BJ (cell line): ENCODE data around the gene POU2F1. TPM values are rescaled to one million over a fixed set of nuclear protein-coding genes. Genes with fewer than 3 reads are reported as not detected.

Experiments
- CTCF ChIA-PET: fragments of 350-600 bp; formaldehyde crosslinking; extraction: SDS; loops from one replicate; lab custom pipeline; 2021; ENCODE audit warnings: antibody characterized with exemption, inconsistent platforms; lab: Yijun Ruan, JAX
- POLR2A ChIA-PET: fragments of 300-600 bp; sonication (Branson Sonifier 250); formaldehyde crosslinking; extraction: SDS; loops from one replicate; lab custom pipeline; 2021; ENCODE audit warnings: antibody characterized with exemption; lab: Charles Lee
- DNase-seq: peaks from one replicate; pipeline ENCODE4 v3.0.0-alpha.2; 2011; ENCODE audit warnings: low read depth
- H3K27me3 ChIP-seq: 2 replicates; pipeline ENCODE4 v1.6.0; 2011; ENCODE audit warnings: low read length; ENCODE audit not compliant: control insufficient read depth, insufficient read depth
- H3K36me3 ChIP-seq: 2 replicates; pipeline ENCODE4 v1.5.1; 2011; ENCODE audit warnings: low read length; ENCODE audit not compliant: control insufficient read depth, insufficient read depth
- H3K4me3 ChIP-seq: 2 replicates; pipeline ENCODE4 v1.5.1; 2011; ENCODE audit warnings: low read depth, mild to moderate bottlenecking, control low read depth, low read length
- polyA plus RNA-seq: library from polyadenylated mRNA; depleted of rRNA; stranded (reverse); fragments of >200 nt; gene quantifications from 2 replicates; pipeline ENCODE4 v1.2.3, GENCODE V29; 2011
- TF ChIP-seq, protein P1 (sequence below): IDR thresholded peaks from 2 replicates; pipeline ENCODE4 v1.5.1; 2011; ENCODE audit warnings: low read depth, mild to moderate bottlenecking, control low read depth, inconsistent platforms, low read length, moderate library complexity; ENCODE audit not compliant: insufficient read depth

Gene POU2F1
- polyA plus RNA-seq, 1 experiment: 4.6 TPM

DNA sequence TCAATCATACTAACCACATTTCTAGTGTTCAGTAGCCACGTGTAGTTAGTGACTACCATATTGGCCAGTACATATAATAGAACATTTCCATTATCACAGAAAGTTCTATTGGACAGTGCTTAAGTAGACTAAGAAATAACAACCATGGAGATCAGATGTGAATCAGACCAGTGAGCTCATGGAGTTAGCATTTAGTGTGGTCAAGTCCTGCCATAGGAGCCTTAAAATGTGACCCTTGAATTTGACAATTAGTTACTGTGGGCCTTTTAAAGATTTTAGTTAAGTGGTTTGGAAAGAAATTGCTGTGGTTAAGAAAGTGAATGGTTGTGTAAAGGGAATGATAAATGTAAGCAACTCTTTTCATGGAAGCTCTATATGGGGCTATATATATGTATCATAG lies 123.4 kb downstream of the POU2F1 start:
- ChIA-PET CTCF (interaction anchor here (0.5 to 0.7 kb wide), 2 partner anchors 27 to 1430 kb away, joined by 3 read pairs; no protein-coding TSS in a partner anchor), POLR2A (no interaction called here)
- DNase-seq: no peak
- TF ChIP-seq, protein P1, sequence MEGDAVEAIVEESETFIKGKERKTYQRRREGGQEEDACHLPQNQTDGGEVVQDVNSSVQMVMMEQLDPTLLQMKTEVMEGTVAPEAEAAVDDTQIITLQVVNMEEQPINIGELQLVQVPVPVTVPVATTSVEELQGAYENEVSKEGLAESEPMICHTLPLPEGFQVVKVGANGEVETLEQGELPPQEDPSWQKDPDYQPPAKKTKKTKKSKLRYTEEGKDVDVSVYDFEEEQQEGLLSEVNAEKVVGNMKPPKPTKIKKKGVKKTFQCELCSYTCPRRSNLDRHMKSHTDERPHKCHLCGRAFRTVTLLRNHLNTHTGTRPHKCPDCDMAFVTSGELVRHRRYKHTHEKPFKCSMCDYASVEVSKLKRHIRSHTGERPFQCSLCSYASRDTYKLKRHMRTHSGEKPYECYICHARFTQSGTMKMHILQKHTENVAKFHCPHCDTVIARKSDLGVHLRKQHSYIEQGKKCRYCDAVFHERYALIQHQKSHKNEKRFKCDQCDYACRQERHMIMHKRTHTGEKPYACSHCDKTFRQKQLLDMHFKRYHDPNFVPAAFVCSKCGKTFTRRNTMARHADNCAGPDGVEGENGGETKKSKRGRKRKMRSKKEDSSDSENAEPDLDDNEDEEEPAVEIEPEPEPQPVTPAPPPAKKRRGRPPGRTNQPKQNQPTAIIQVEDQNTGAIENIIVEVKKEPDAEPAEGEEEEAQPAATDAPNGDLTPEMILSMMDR: no peak
- no peaks in the 10 kb centered on the region for H3K36me3 ChIP-seq
- no peak overlapping the region for H3K4me3 ChIP-seq
- H3K27me3 ChIP-seq: no peaks in the 10 kb centered on the region

DNA sequence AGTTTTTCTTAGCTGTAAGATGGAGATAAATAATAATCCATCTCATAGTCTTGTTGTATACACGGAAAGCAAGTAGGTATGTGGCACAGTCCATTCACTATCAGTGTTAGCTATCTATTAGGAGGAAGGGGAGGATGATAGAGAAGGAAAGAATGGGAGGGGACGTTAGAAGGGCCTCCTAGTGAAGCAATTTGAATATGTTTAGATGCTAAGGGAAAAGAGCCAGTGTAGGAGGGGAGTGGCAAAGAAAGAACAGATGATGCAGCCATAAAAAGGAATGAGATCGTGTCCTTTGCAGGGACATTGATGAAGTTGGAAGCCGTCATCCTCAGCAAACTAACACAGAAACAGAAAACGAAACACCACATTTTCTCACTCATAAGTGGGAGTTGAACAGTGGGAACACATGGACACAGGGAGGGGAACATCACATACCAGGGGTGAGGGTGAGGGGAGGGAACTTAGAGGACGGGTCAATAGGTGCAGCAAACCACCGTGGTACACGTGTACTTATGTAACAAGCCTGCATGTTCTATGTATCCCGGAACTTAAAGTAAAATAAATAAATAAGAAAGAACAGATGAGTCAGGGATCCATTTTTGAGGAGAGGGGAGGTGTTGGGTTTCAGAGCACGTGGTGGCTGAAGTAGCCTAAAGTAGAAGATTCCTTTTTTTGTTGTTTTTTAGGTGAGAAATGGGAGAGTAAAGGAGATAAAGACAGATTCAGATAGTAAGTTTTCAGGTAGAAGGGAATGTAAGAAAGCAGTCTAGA lies 124.1 kb downstream of the POU2F1 start:
- H3K36me3 ChIP-seq: no peaks in the 10 kb centered on the region
- ChIA-PET CTCF (interaction anchor here (0.5 to 0.7 kb wide), 2 partner anchors 27 to 1431 kb away, joined by 3 read pairs; no protein-coding TSS in a partner anchor), POLR2A (no interaction called here)
- no peak for DNase-seq
- TF ChIP-seq, protein P1: no peak
- no peak overlapping the region for H3K4me3 ChIP-seq
- H3K27me3 ChIP-seq: no peaks in the 10 kb centered on the region

DNA sequence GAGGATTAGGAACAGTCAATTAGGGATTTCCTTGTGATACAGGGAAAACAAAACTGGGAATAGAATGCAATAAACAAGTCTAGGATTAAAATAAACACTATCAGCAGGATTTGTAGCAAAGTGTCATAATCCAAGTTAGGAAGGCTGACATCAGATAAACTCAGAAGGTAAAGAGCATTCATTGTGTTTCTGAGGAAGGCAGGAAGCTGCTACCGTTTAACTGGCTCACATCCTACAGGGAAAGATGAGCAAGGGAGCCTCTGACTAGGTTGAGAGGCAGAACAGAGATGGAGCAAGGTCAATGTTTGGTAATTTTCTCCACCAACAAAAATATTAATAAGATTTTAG lies 124.7 kb downstream of the POU2F1 start:
- Histone ChIP-seq H3K4me3 (no peak overlapping the region), H3K27me3 (no peaks in the 10 kb centered on the region), H3K36me3 (no peaks in the 10 kb centered on the region)
- no peak for DNase-seq
- ChIA-PET CTCF (no interaction called here), POLR2A (no interaction called here)
- TF ChIP-seq, protein P1: no peak

DNA sequence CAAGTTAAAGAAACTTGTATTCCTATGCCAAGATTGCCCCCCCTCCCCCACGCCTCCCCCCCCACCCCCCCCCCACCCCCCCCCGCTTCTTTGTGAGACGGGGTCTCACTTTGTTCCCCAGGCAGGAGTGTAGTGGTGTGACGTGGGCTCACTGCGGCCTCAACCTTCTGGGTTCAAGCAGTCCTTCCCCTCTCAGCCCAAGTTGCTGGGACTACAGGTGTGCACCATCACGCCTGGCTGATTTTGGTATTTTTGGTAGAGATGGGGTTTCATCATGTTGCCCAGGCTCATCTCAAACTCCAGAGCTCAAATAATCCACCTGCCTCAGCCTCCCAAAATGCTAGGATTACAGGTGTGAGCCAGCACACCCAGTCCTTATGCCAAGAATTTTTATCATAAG lies 136.6 kb downstream of the POU2F1 start:
- DNase-seq: no peak
- CTCF ChIA-PET: no interaction called here

DNA sequence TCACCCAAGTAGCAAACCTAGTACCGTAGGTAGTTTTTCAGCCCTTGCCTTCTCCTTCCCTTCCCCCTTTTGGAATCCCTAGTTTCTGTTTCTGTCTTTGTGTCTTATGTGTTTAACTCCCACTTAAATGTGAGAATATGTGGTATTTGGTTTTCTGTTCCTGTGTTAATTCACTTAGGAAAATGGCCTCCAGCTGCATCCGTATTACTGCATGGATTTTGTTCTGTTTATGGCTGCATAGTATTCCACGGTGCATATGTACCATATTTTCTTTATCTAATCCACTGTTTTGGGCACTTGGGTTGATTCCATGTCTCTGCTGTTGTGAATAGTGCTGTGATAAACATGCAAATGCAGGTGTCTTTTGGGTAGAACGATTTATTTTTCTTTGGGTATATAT lies 138.6 kb downstream of the POU2F1 start:
- TF ChIP-seq, protein P1: no peak
- Histone ChIP-seq H3K4me3 (no peak overlapping the region), H3K36me3 (no peaks in the 10 kb centered on the region), H3K27me3 (no peaks in the 10 kb centered on the region)
- no peak for DNase-seq
- CTCF ChIA-PET: no interaction called here
- POLR2A ChIA-PET: no interaction called here

More for the DNA sequence above, 136.6 kb downstream of the POU2F1 start:
- Histone ChIP-seq H3K36me3 (no peaks in the 10 kb centered on the region), H3K4me3 (no peak overlapping the region), H3K27me3 (no peaks in the 10 kb centered on the region)
- TF ChIP-seq, protein P1: no peak
- POLR2A ChIA-PET: no interaction called here
